Posterior cingulate gyrus (tissue), 11 donors: ENCODE results near the gene NDUFS6.

ENCODE experiments used
- DNase-seq, 10 donors: peaks; one replicate each; pipeline versions ENCODE4 v3.0.0 to v3.0.0-alpha.2; 2020 to 2021; ENCODE audit warnings: mixed read lengths in 3 of 10
- intact Hi-C: fragments of 100-400 bp; cut with DNase I; formaldehyde crosslinking; loops from one replicate; pipeline ENCODE4 v1.15.1; 2023

Gene NDUFS6

GRCh38 chr5:1864896-1865440 lies 63.8 kb downstream of the NDUFS6 start:
- intact Hi-C loops = no loop called here
- DNase-seq = no peak

- intact Hi-C loops = no loop called here
- DNase-seq = no peak
Measured at GRCh38 chr5:1865486-1865885, 64.3 kb downstream of the NDUFS6 start.
